Astrocyte (in vitro differentiated cells and primary cell): ENCODE data around the gene TGFB2.

ENCODE experiments used
- CTCF ChIP-seq: IDR thresholded peaks from 2 replicates; pipeline ENCODE4 v1.5.1; 2011; ENCODE audit warnings: low read depth, mild to moderate bottlenecking, inconsistent platforms, low read length, moderate library complexity; ENCODE audit not compliant: insufficient read depth
- EZH2 ChIP-seq: IDR thresholded peaks from 2 replicates; pipeline ENCODE4 v1.6.1; 2012; ENCODE audit warnings: mild to moderate bottlenecking, low read length, inconsistent platforms; ENCODE audit not compliant: insufficient read depth

GRCh38 chr1:218479436-218480115 lies 134.4 kb downstream of the TGFB2 start:
- no peak for TF ChIP-seq EZH2
- no peak for TF ChIP-seq CTCF
